ENCODE measurements around the gene OR2K2.

DNA sequence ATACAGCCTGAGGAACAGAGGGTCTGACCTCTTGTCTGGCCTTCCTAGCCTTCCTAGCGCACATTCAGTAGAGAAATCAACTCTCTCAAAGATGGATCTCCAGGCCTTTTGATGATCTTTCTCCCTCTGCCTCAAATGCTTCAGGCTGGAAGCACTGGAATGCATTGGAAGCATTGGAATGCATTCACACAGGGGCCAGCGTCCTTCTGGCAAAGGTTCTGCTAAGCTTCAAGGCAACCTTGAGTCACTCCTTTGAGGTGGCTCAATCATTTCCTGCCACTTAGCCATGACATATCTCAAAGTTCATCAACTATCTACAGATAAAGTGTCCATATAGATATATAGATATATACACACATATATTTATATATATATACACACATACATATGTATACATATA, 42.9 kb downstream of the OR2K2 start:
- TF ChIP-seq, protein P1, sequence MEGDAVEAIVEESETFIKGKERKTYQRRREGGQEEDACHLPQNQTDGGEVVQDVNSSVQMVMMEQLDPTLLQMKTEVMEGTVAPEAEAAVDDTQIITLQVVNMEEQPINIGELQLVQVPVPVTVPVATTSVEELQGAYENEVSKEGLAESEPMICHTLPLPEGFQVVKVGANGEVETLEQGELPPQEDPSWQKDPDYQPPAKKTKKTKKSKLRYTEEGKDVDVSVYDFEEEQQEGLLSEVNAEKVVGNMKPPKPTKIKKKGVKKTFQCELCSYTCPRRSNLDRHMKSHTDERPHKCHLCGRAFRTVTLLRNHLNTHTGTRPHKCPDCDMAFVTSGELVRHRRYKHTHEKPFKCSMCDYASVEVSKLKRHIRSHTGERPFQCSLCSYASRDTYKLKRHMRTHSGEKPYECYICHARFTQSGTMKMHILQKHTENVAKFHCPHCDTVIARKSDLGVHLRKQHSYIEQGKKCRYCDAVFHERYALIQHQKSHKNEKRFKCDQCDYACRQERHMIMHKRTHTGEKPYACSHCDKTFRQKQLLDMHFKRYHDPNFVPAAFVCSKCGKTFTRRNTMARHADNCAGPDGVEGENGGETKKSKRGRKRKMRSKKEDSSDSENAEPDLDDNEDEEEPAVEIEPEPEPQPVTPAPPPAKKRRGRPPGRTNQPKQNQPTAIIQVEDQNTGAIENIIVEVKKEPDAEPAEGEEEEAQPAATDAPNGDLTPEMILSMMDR (IDR thresholded peaks at IDR 0.05), result no peak
- TF ChIP-seq POLR2A (IDR thresholded peaks at IDR 0.05), result no peak
